Activated CD4-positive, alpha-beta memory T cell treated with anti-CD3 and anti-CD28 coated beads, Interleukin-2, amount 10 ng/mL, durations not matched to agents 7 days and 5 days (primary cell): ENCODE results near the gene PLA1A. TPM values are rescaled to one million over a fixed set of nuclear protein-coding genes. Genes with fewer than 3 reads are reported as not detected.

Source experiments
- CTCF ChIA-PET: fragments of 350-600 bp; sonication (Branson Sonifier 250); formaldehyde crosslinking; loops from one replicate; lab custom pipeline; 2021; ENCODE audit warnings: antibody characterized with exemption, inconsistent platforms; lab: Charles Lee
- POLR2A ChIA-PET: fragments of 350-600 bp; sonication (Branson Sonifier 250); formaldehyde crosslinking; loops from one replicate; lab custom pipeline; 2021; ENCODE audit warnings: antibody characterized with exemption; lab: Charles Lee
- DNase-seq: peaks from one replicate; pipeline ENCODE4 v3.0.0-alpha.2; 2020
- H3K27ac Mint-ChIP-seq: one replicate; pipeline ENCODE4 v1.8.0; 2021; ENCODE audit warnings: mild to moderate bottlenecking, mixed read lengths
- H3K27me3 Mint-ChIP-seq: one replicate; pipeline ENCODE4 v1.8.0; 2021; ENCODE audit warnings: mixed read lengths
- H3K36me3 Mint-ChIP-seq: one replicate; pipeline ENCODE4 v1.8.0; 2021; ENCODE audit warnings: low read depth, mixed read lengths
- H3K4me1 Mint-ChIP-seq: one replicate; pipeline ENCODE4 v1.8.0; 2021; ENCODE audit warnings: mixed read lengths
- H3K4me3 Mint-ChIP-seq: one replicate; pipeline ENCODE4 v1.8.0; 2021; ENCODE audit warnings: mild to moderate bottlenecking, mixed read lengths
- H3K9me3 Mint-ChIP-seq: one replicate; pipeline ENCODE4 v1.8.0; 2021; ENCODE audit warnings: mixed read lengths
- total RNA-seq, 2 experiments: library from RNA; stranded (reverse); gene quantifications; one replicate each; pipeline ENCODE4 v1.2.3, GENCODE V29; 2021

The PLA1A gene
- total RNA-seq, 2 experiments from 2014 or later, result 0.25 TPM; not detected in 1

- no peak for DNase-seq
- peaks cover 25% of the 10 kb centered on the region for H3K27me3 Mint-ChIP-seq
- no peaks in the 10 kb centered on the region for H3K36me3 Mint-ChIP-seq
- H3K27ac Mint-ChIP-seq, result no peak overlapping the region
- H3K9me3 Mint-ChIP-seq, result no peaks in the 10 kb centered on the region
- ChIA-PET POLR2A (interaction anchor here (1.1 kb wide), 1 partner anchor 12 kb away, joined by 3 read pairs; no protein-coding TSS in a partner anchor), CTCF (no interaction called here)
- H3K4me1 Mint-ChIP-seq, result peaks cover 4% of the 10 kb centered on the region
- H3K4me3 Mint-ChIP-seq, result no peak overlapping the region
Observed at GRCh38 chr3:119613872-119614271, 16.2 kb downstream of the PLA1A start.

GRCh38 chr3:119616056-119616455 is 18.4 kb downstream of the PLA1A start:
- POLR2A ChIA-PET, result no interaction called here
- Mint-ChIP-seq H3K4me3 (no peak overlapping the region), H3K27ac (no peak overlapping the region), H3K27me3 (peaks cover 14% of the 10 kb centered on the region), H3K36me3 (no peaks in the 10 kb centered on the region), H3K4me1 (peaks cover 4% of the 10 kb centered on the region), H3K9me3 (no peaks in the 10 kb centered on the region)
- CTCF ChIA-PET, result no interaction called here
- DNase-seq, result no peak

GRCh38 chr3:119619094-119619493 is 21.4 kb downstream of the PLA1A start:
- ChIA-PET CTCF (no interaction called here), POLR2A (interaction anchor here (1.0 kb wide), 1 partner anchor 38 kb away, joined by 3 read pairs; no protein-coding TSS in a partner anchor)
- no peak for DNase-seq
- Mint-ChIP-seq H3K4me1 (peaks cover 4% of the 10 kb centered on the region), H3K9me3 (no peaks in the 10 kb centered on the region), H3K27me3 (peaks cover 8% of the 10 kb centered on the region), H3K36me3 (no peaks in the 10 kb centered on the region), H3K4me3 (no peak overlapping the region), H3K27ac (no peak overlapping the region)

GRCh38 chr3:119620899-119621298 is 23.2 kb downstream of the PLA1A start:
- Mint-ChIP-seq H3K4me1 (peaks cover 5% of the 10 kb centered on the region), H3K4me3 (no peak overlapping the region), H3K9me3 (peaks cover 2% of the 10 kb centered on the region), H3K36me3 (no peaks in the 10 kb centered on the region), H3K27me3 (peaks cover 8% of the 10 kb centered on the region), H3K27ac (no peak overlapping the region)
- ChIA-PET CTCF (no interaction called here), POLR2A (no interaction called here)
- no peak for DNase-seq

- DNase-seq, result no peak
- ChIA-PET CTCF (no interaction called here), POLR2A (no interaction called here)
- H3K36me3 Mint-ChIP-seq, result peaks cover 3% of the 10 kb centered on the region
- H3K4me1 Mint-ChIP-seq, result peaks cover 37% of the 10 kb centered on the region
- no peak overlapping the region for H3K27ac Mint-ChIP-seq
- H3K9me3 Mint-ChIP-seq, result peaks cover 2% of the 10 kb centered on the region
- no peak overlapping the region for H3K4me3 Mint-ChIP-seq
- H3K27me3 Mint-ChIP-seq, result no peaks in the 10 kb centered on the region
Observed at GRCh38 chr3:119624002-119624720, 26.5 kb downstream of the PLA1A start.

- POLR2A ChIA-PET, result interaction anchor here (1.0 kb wide), 1 partner anchor 11 kb away, joined by 3 read pairs; no protein-coding TSS in a partner anchor
Observed at GRCh38 chr3:119625451-119626153, 27.9 kb downstream of the PLA1A start.

GRCh38 chr3:119626196-119626595 is 28.5 kb downstream of the PLA1A start:
- H3K4me1 Mint-ChIP-seq, result peaks cover 55% of the 10 kb centered on the region
- H3K27me3 Mint-ChIP-seq, result no peaks in the 10 kb centered on the region
- H3K36me3 Mint-ChIP-seq, result peaks cover 3% of the 10 kb centered on the region
- H3K9me3 Mint-ChIP-seq, result peaks cover 2% of the 10 kb centered on the region
- H3K27ac Mint-ChIP-seq, result no peak overlapping the region
- DNase-seq, result no peak
- ChIA-PET POLR2A (interaction anchor here (1.0 kb wide), 1 partner anchor 12 kb away, joined by 3 read pairs; no protein-coding TSS in a partner anchor), CTCF (no interaction called here)
- no peak overlapping the region for H3K4me3 Mint-ChIP-seq

More at GRCh38 chr3:119625451-119626153, 27.9 kb downstream of the PLA1A start:
- no peak for DNase-seq
- H3K36me3 Mint-ChIP-seq, result peaks cover 3% of the 10 kb centered on the region
- no peaks in the 10 kb centered on the region for H3K27me3 Mint-ChIP-seq
- no peak overlapping the region for H3K4me3 Mint-ChIP-seq
- CTCF ChIA-PET, result no interaction called here
- peaks cover 2% of the 10 kb centered on the region for H3K9me3 Mint-ChIP-seq
- peaks cover 50% of the 10 kb centered on the region for H3K4me1 Mint-ChIP-seq
- no peak overlapping the region for H3K27ac Mint-ChIP-seq

- ChIA-PET POLR2A (interaction anchor here (0.8 to 1.2 kb wide), 2 partner anchors 10 to 45 kb away, joined by 4 to 6 read pairs; no protein-coding TSS in a partner anchor), CTCF (no interaction called here)
- Mint-ChIP-seq H3K36me3 (peaks cover 3% of the 10 kb centered on the region), H3K4me3 (no peak overlapping the region), H3K4me1 (peaks cover 55% of the 10 kb centered on the region), H3K27me3 (no peaks in the 10 kb centered on the region), H3K9me3 (peaks cover 2% of the 10 kb centered on the region), H3K27ac (peak overlapping the region; percentile 59)
- DNase-seq, result peak; percentile 35
Observed at GRCh38 chr3:119627461-119627860, 29.8 kb downstream of the PLA1A start.

- no peaks in the 10 kb centered on the region for H3K27me3 Mint-ChIP-seq
- H3K9me3 Mint-ChIP-seq, result peaks cover 2% of the 10 kb centered on the region
- H3K4me1 Mint-ChIP-seq, result peaks cover 55% of the 10 kb centered on the region
- peaks cover 3% of the 10 kb centered on the region for H3K36me3 Mint-ChIP-seq
- CTCF ChIA-PET, result interaction anchor here (0.5 kb wide), 1 partner anchor 68 kb away, joined by 4 read pairs; no protein-coding TSS in a partner anchor
- peak overlapping the region; percentile 21 for H3K27ac Mint-ChIP-seq
- H3K4me3 Mint-ChIP-seq, result no peak overlapping the region
- POLR2A ChIA-PET, result interaction anchor here (1.0 to 1.2 kb wide), 3 partner anchors 9 to 66 kb away, joined by 3 to 6 read pairs (median 3); no protein-coding TSS in a partner anchor
- peak; percentile 40 for DNase-seq
Observed at GRCh38 chr3:119628390-119628789, 30.7 kb downstream of the PLA1A start.

GRCh38 chr3:119628816-119629445 is 31.2 kb downstream of the PLA1A start:
- Mint-ChIP-seq H3K27me3 (no peaks in the 10 kb centered on the region), H3K27ac (no peak overlapping the region), H3K4me3 (no peak overlapping the region), H3K4me1 (peaks cover 55% of the 10 kb centered on the region), H3K9me3 (peaks cover 2% of the 10 kb centered on the region), H3K36me3 (peaks cover 3% of the 10 kb centered on the region)
- no peak for DNase-seq
- ChIA-PET POLR2A (interaction anchor here (1.0 to 1.2 kb wide), 3 partner anchors 8 to 66 kb away, joined by 3 to 6 read pairs (median 3); no protein-coding TSS in a partner anchor), CTCF (no interaction called here)

GRCh38 chr3:119630128-119630879 is 32.6 kb downstream of the PLA1A start:
- Mint-ChIP-seq H3K36me3 (peaks cover 3% of the 10 kb centered on the region), H3K9me3 (no peaks in the 10 kb centered on the region), H3K27me3 (no peaks in the 10 kb centered on the region), H3K4me1 (peaks cover 52% of the 10 kb centered on the region), H3K4me3 (no peak overlapping the region), H3K27ac (peak overlapping the region; percentile 14)
- DNase-seq, result no peak
- ChIA-PET CTCF (no interaction called here), POLR2A (no interaction called here)

GRCh38 chr3:119630880-119631329 is 33.2 kb downstream of the PLA1A start:
- ChIA-PET POLR2A (no interaction called here), CTCF (no interaction called here)
- Mint-ChIP-seq H3K9me3 (no peaks in the 10 kb centered on the region), H3K27ac (peak overlapping the region; percentile 14), H3K36me3 (peaks cover 3% of the 10 kb centered on the region), H3K4me3 (no peak overlapping the region), H3K27me3 (no peaks in the 10 kb centered on the region), H3K4me1 (peaks cover 51% of the 10 kb centered on the region)
- no peak for DNase-seq
